ENCODE measurements around the gene MRPS18A. TPM values are rescaled to one million over a fixed set of nuclear protein-coding genes. Genes with fewer than 3 reads are reported as not detected.

Gene MRPS18A
- total RNA-seq, 1 donor from 2014 or later, result 29.8 TPM

DNA sequence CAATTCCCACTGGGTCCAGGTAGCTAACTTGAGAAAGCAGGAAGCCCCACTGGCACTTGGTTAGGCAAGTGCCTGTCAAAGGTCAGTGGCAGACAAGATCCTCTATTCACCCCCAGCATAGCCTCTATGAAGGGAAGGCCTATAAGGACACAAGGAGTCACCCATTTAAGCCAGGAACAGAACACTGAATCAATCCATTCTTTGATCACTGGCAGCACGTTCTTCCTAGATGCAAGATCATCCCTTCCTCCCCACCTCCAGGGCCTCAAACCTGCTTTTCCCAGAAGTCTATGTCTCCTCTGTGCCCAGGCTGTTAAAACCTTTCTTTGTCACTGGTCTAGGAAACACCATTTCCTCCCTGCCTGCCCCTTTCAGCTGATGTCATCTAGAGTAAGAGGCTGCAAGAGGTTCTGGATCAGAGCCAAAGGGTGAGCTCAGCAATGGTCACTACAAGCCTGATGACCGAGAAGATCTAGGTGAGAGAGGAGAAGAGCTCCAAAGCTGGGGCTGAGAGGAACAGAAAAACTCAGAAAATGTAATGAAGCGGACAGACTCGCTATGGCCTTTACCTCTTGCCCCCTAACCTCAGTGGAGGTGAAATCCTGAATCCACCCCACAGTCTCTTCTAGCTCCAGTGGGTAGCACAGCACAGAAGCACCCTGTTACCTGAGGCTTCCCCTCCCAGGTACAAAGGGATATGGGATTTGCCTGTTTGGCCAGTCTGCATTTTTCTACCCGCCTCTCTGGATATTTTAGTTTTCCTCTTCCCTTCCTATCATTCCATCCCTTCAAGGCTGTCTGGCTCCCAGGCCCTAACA lies 60.4 kb downstream of the MRPS18A start:
- H3K36me3 ChIP-seq, result peaks cover 33 to 40% of the 10 kb centered on the region in 2 donors
- H3K4me3 ChIP-seq, result peak overlapping the region in 1 of 2 donors; percentile 97
- intact Hi-C loops (cut with DNase I), result loop anchor here (5.0 to 10.0 kb wide), 5 partner anchors 75 to 1842 kb away; partner anchors contain the start of genes CDC5L, MRPL14, PRICKLE4 and TMEM63B
- peak overlapping the region; percentile 97 to 98 for H3K27ac ChIP-seq
- TF ChIP-seq CTCF (IDR thresholded peaks at IDR 0.05), result no peak
- DNase-seq (ENCODE audit: low spot score in 2 of 2), result peak; percentile 62 to 94
- no peaks in the 10 kb centered on the region for H3K27me3 ChIP-seq
- H3K9me3 ChIP-seq, result no peaks in the 10 kb centered on the region
- H3K4me1 ChIP-seq, result peaks cover 5 to 19% of the 10 kb centered on the region in 2 donors

GRCh38 chr6:43625393-43625992 lies 62.1 kb downstream of the MRPS18A start:
- no peak for TF ChIP-seq CTCF (IDR thresholded peaks at IDR 0.05)
- no peak overlapping the region for H3K4me3 ChIP-seq
- peaks cover 48 to 57% of the 10 kb centered on the region in 2 donors for H3K36me3 ChIP-seq
- H3K9me3 ChIP-seq, result no peaks in the 10 kb centered on the region
- intact Hi-C loops (cut with DNase I), result loop anchor here (5.0 to 10.0 kb wide), 5 partner anchors 77 to 1841 kb away; partner anchors contain the start of genes CDC5L, MRPL14, PRICKLE4 and TMEM63B
- peaks cover 5 to 19% of the 10 kb centered on the region in 2 donors for H3K4me1 ChIP-seq
- DNase-seq (ENCODE audit: low spot score in 2 of 2), result no peak
- no peaks in the 10 kb centered on the region for H3K27me3 ChIP-seq
- H3K27ac ChIP-seq, result peak overlapping the region in 1 of 2 donors; percentile 10

DNA sequence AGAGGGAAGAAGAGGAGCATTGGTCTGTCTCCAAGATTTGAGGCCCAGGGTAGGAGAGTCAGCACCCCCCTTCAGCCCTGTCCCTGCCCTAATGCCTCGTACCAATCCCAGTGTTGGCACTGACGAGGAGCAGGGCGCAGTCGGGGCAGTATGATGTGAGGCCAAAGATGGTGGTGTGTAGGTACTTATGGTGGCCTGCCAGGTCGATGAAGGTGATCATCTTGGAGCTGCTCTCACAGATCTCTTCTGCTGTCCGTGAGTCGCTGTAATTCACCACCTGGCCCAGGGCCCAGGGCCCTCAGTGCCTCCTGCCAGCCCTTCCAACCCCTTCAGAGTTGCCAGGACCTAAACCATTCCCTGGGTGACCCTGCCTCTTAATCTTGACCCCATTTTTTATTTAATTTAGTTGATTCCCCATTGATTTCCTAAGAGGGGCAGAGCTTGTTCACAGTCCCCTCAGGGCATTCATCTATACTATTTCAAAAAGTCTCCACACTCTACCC lies 62.8 kb downstream of the MRPS18A start:
- TF ChIP-seq CTCF (IDR thresholded peaks at IDR 0.05), result no peak
- peaks cover 49 to 63% of the 10 kb centered on the region in 2 donors for H3K36me3 ChIP-seq

DNA sequence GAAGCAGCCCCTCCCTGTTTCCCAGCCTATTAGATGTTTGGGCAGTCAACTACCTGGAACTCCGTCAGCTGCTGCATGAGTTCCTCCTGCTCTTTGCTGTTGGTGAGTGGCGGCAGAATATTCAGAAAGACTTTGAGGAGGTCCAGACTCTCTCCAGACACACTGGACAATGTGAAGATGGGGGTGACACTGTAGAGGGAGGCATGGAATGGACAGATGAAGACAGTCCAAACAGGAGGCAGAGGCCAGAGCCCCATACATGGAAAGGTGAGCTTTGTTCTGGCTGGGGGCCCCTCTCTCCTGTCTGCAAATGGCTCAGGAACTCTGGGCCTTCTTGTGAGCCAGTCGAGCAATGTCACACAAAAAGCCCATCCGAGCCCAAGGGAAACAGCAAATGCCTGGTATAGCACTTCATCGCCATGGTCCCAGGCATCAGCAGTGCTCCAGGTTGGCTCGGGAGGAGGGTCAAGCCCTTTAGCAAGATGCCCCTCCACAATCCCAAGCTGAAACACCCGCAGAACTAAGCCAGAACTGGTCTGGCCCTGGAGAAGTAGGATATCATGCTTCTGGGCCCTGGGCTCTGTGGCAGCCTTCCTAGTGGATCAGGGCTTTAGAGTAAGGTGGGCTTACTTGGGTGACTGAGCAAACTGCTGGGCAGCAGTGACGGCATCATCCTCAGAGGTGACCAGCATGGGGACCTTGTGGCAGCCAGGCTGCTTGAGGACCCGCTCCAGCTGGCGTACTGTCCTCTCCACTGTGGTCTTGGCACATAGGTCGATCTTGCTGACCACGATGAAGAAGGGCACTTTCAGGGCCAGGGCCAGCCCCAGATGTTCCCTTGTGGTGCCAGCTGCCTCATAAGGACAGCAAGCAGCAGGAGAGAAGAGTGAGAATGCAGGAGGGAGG lies 63.5 kb downstream of the MRPS18A start:
- H3K36me3 ChIP-seq, result peaks cover 49 to 70% of the 10 kb centered on the region in 2 donors
- no peak for TF ChIP-seq CTCF (IDR thresholded peaks at IDR 0.05)
- H3K4me3 ChIP-seq, result no peak overlapping the region
- H3K27me3 ChIP-seq, result no peaks in the 10 kb centered on the region
- intact Hi-C loops (cut with DNase I), result loop anchor here (10.0 kb wide), 1 partner anchor 1839 kb away; the partner anchor contains the start of genes PRICKLE4 and TOMM6
- no peaks in the 10 kb centered on the region for H3K9me3 ChIP-seq
- H3K4me1 ChIP-seq, result peaks cover 5 to 16% of the 10 kb centered on the region in 2 donors
- no peak for DNase-seq (ENCODE audit: low spot score in 2 of 2)
- H3K27ac ChIP-seq, result no peak overlapping the region

More for the DNA sequence above, 62.8 kb downstream of the MRPS18A start:
- H3K27me3 ChIP-seq, result no peaks in the 10 kb centered on the region
- DNase-seq (ENCODE audit: low spot score in 2 of 2), result no peak
- intact Hi-C loops (cut with DNase I), result loop anchor here (5.0 to 10.0 kb wide), 5 partner anchors 77 to 1840 kb away; partner anchors contain the start of genes CDC5L, MRPL14, PRICKLE4 and TMEM63B
- H3K4me1 ChIP-seq, result peaks cover 5 to 16% of the 10 kb centered on the region in 2 donors
- H3K4me3 ChIP-seq, result no peak overlapping the region
- H3K9me3 ChIP-seq, result no peaks in the 10 kb centered on the region
- no peak overlapping the region for H3K27ac ChIP-seq

GRCh38 chr6:43622541-43622940 lies 65.0 kb downstream of the MRPS18A start:
- peaks cover 49 to 70% of the 10 kb centered on the region in 2 donors for H3K36me3 ChIP-seq
- DNase-seq (ENCODE audit: low spot score in 2 of 2), result no peak
- H3K4me1 ChIP-seq, result peaks cover 5 to 9% of the 10 kb centered on the region in 2 donors
- no peaks in the 10 kb centered on the region for H3K9me3 ChIP-seq
- TF ChIP-seq CTCF (IDR thresholded peaks at IDR 0.05), result no peak
- intact Hi-C loops (cut with DNase I), result loop anchor here (10.0 kb wide), 1 partner anchor 1838 kb away; the partner anchor contains the start of genes PRICKLE4 and TOMM6
- no peak overlapping the region for H3K4me3 ChIP-seq
- H3K27me3 ChIP-seq, result no peaks in the 10 kb centered on the region
- H3K27ac ChIP-seq, result no peak overlapping the region

All from ascending aorta (tissue), 2 donors.